ENCODE measurements around the gene TBC1D30.

DNA sequence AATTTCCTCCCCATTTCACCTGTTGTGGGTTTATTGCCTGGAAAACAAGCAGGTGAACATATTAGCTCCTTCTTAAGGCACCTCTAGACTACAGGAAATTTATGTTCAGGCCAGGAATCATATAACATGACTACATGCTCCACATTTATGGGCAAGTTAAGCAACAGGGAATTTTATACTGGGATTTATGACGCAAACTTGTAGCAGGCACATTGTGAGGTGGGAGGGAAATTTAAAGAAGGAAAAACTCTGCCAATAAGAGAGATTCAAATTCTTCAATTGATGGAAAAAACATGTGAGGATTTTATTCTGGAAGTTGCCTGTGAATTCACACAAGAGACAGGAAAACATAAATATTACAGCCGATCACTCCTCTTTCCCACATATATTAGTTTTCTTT, 93.9 kb downstream of the TBC1D30 start:
- TF ChIP-seq POLR2A (IDR thresholded peaks at IDR 0.05) (no peak), CTCF (IDR thresholded peaks at IDR 0.05) (no peak)
